Epithelial cell of esophagus (primary cell): ENCODE data around the gene SRSF2.

Experiments
- DNase-seq: peaks from one replicate; pipeline ENCODE4 v3.0.0; 2010; ENCODE audit warnings: low read depth
- H3K4me3 ChIP-seq: 2 replicates; pipeline ENCODE4 v1.5.1; 2011; ENCODE audit warnings: mild to moderate bottlenecking, low read length, control low read depth
- CTCF ChIP-seq: IDR thresholded peaks from 2 replicates; pipeline ENCODE4 v1.5.1; 2011; ENCODE audit warnings: low read depth, mild to moderate bottlenecking, low read length, control low read depth, inconsistent platforms; ENCODE audit not compliant: insufficient read depth; ENCODE audit errors: missing control alignments

SRSF2 gene

DNA sequence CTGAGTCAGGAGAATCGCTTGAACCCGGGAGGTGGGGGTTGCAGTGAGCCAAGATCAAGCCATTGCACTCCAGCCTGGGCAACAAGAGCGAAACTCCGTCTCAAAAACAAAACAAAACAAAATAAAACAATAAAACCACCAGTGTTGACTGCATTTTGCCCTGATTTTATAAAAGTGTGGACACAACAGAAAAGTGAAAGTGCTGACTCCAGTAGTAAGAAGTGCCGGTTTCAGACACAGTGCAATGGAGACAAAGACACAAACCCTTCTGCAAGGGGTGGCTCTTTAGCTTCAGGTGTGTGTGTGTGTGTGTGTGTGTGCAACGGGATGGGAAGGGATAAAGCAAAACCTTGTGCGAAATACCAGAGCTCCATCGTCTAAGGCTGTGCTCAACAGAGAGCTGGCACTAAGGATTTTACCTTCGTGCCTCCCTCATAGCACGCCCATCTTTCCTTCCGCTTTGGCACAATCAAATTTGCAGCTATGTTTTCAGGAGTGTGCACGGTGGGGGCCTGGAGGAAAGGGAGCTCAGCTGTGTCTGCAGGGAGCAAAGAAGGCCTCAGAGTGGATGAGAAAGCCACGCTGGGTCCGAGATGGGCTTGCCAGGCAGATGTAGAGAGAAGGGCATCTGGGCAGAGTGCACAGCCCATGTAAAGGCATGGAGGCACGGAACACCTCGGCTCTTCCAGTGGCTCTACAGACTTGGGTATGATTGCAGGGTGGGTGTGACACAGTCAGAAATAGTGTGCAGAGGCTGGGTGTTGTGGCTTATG lies 41.9 kb downstream of the SRSF2 start:
- DNase-seq: no peak
- no peak for TF ChIP-seq CTCF
- H3K4me3 ChIP-seq: no peak overlapping the region

GRCh38 chr17:76691379-76692191 lies 45.5 kb downstream of the SRSF2 start:
- no peak for DNase-seq
- no peak for TF ChIP-seq CTCF

DNA sequence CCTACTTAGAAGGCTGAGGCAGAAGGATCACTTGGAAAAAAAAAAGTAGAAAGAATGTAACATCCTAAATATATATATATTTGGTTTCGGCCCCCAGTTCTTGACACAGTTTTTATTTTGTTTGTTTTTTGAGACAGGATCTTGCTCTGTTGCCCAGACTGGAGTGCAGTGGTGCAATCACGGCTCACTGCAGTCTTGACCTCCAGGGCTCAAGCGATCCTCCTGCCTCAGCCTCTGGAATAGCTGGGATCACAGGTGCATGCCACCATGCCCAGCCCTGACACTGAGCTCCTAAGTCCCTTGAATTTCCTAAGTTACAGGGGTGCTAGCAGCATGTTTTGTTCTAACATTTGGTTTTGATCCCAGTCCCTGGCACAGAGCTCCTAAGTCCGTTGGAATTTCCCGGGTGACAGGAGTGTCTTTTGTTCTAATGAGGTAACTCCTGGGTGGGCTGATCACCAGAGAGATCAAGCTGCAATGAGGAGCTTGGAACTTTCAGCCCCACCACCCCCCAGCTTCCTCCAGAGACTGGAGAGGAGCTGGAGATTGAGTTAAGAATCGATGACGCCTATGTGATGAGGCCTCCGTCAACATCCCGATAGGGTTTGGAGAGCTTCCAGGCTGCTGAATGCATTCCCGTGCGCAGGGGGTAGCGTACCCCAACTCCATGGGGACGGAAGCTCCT lies 46.4 kb downstream of the SRSF2 start:
- no peak for TF ChIP-seq CTCF
- DNase-seq: no peak
- no peak overlapping the region for H3K4me3 ChIP-seq

More at GRCh38 chr17:76691379-76692191, 45.5 kb downstream of the SRSF2 start:
- H3K4me3 ChIP-seq: no peak overlapping the region

- no peak for TF ChIP-seq CTCF
- no peak overlapping the region for H3K4me3 ChIP-seq
- no peak for DNase-seq
These were observed 47.3 kb downstream of the SRSF2 start for GRCh38 chr17:76689859-76690258.

GRCh38 chr17:76688165-76688622 lies 48.9 kb downstream of the SRSF2 start:
- no peak for DNase-seq
- H3K4me3 ChIP-seq: no peak overlapping the region
- TF ChIP-seq CTCF: no peak

DNA sequence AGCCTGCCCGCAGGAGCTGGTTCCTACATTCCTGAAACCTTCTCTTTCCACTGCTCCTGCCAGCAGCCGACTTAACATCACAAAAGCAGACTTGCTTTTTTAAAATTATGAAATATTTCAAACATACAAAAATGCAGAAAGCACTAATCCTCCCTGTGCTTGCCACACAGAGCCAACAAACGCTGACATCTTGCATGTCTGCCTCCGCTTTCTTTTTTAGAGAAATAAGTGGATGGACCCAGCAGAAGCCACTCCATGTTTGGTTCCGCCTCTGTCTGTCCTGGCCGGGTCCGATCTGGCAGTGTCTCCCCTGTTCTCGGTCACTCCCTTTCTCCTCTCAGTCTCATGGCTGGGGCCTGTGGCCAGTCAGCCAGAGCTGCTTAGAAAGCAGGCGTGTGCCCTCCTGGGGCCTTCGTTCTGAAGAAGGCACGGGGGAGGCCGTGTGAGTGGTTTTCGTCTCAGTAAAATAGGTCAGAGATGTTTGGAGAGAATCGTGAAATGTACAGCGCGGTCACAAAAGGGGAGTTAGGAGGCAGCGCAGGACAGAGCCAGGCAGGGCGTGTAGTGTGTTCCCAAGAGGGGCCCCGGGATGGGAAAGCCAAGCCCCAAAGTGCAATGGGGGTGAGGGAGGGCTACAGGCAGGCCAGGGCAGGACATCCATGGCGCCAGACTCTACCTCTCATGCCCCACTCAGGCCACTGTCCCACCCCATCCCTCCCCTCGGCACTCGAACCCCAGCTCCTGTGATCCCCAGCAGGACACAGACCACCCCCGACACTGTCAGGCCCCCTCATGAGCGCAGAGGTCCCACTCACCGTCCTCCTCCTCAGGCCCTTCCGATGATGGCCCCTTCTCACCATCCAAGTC lies 49.6 kb downstream of the SRSF2 start:
- no peak for DNase-seq
- TF ChIP-seq CTCF: no peak
- H3K4me3 ChIP-seq: no peak overlapping the region
